ENCODE measurements around the gene LHPP. TPM values are rescaled to one million over a fixed set of nuclear protein-coding genes. Genes with fewer than 3 reads are reported as not detected.

Gene LHPP
- total and polyA plus RNA-seq, 10 of the 15 experiments (the other 5 are each of a cell fraction or from before 2014, with no cell fraction given) = 0.79 to 9.8 (median 6.7) TPM

GRCh38 chr10:124611738-124612137 is 150.1 kb downstream of the LHPP start:
- ChIA-PET RAD21 (ENCODE audit: unreplicated experiment) (interaction anchor here (1.1 kb wide), 1 partner anchor 130 kb away, joined by 4 read pairs; no protein-coding TSS in a partner anchor), POLR2A (no interaction called here), CTCF (interaction anchor here (1.2 kb wide), 1 partner anchor 37 kb away, joined by 4 read pairs; no protein-coding TSS in a partner anchor), SMC1A (ENCODE audit: uncharacterized antibody, unreplicated experiment) (interaction anchor here (1.5 to 1.7 kb wide), 2 partner anchors 85 to 130 kb away, joined by 4 read pairs; no protein-coding TSS in a partner anchor)
- Histone ChIP-seq H3K36me3 (ENCODE audit: control insufficient read depth in 2 of 2, insufficient read depth in 2 of 2, low read length in 1 of 2) (no peaks in the 10 kb centered on the region), H3K9ac (ENCODE audit: control insufficient read depth, insufficient read depth, low read length) (no peak overlapping the region), H3K4me3 (no peak overlapping the region), H3K27me3 (replicated peaks in 1 of 2; ENCODE audit: control insufficient read depth in 2 of 2, insufficient read depth in 2 of 2, low read length in 1 of 2) (no peaks in the 10 kb centered on the region), H4K20me1 (ENCODE audit: control insufficient read depth, insufficient read depth) (no peaks in the 10 kb centered on the region), H3K79me2 (ENCODE audit: control insufficient read depth, insufficient read depth, low read length) (no peaks in the 10 kb centered on the region), H3K27ac (ENCODE audit: control insufficient read depth, insufficient read depth) (no peak overlapping the region), H3K4me2 (ENCODE audit: control insufficient read depth, insufficient read depth) (no peak overlapping the region), H2AFZ (ENCODE audit: control insufficient read depth, low read depth, low read length) (no peak overlapping the region; the same call in 1 of the 2 replicates), H3K9me3 (replicated peaks; ENCODE audit: control insufficient read depth, insufficient read depth, low read length) (no peaks in the 10 kb centered on the region), H3K4me1 (ENCODE audit: control insufficient read depth, insufficient read depth, low read length) (peaks cover 44% of the 10 kb centered on the region)
- WGBS (ENCODE audit: insufficient coverage, insufficient replicate concordance, low lambda C conversion rate, missing lambda C conversion rate) = 35% methylated on average over 11 of the region's 11 CpGs
- BruUV-seq (replicated peaks) = no TSS peak
- in situ Hi-C loops (cut with MboI) = no loop called here
- DNase-seq (ENCODE audit: low read depth, low spot score) = no peak
- intact Hi-C loops (cut with micrococcal nuclease; ENCODE audit: unreplicated experiment) = loop anchor here (5.0 kb wide), 1 partner anchor 131 kb away; the partner anchor contains the start of gene FAM53B
- peak; percentile 15 for ATAC-seq
- FAIRE-seq = no peak
- TF ChIP-seq DPF2 (IDR thresholded peaks at IDR 0.05) (0 out of 2 replicates have a peak, but pooled peaks have one; percentile 19), MTA2 (IDR thresholded peaks at IDR 0.05; ENCODE audit: low read depth) (no peak), MXI1 (IDR thresholded peaks at IDR 0.05; ENCODE audit: low read depth, low read length) (no peak), SREBF1 (IDR thresholded peaks at IDR 0.05; ENCODE audit: low read length) (no peak), CHD2 (IDR thresholded peaks at IDR 0.05; ENCODE audit: borderline replicate concordance, low read depth, low read length) (no peak), IKZF1 (conservative IDR thresholded peaks at IDR 0.05) (peak; percentile 38), RFX5 (IDR thresholded peaks at IDR 0.05; ENCODE audit: low read depth, low read length) (no peak), RCOR1 (conservative IDR thresholded peaks at IDR 0.05; ENCODE audit: low read depth, low read length) (no peak), SP1 (IDR thresholded peaks at IDR 0.05; ENCODE audit: low read depth, low read length) (no peak), CBFB (IDR thresholded peaks at IDR 0.05; ENCODE audit: low read depth) (no peak), GABPA (IDR thresholded peaks at IDR 0.05; ENCODE audit: low read depth) (no peak), HCFC1 (IDR thresholded peaks at IDR 0.05; ENCODE audit: low read length) (no peak), CREM (IDR thresholded peaks at IDR 0.05; ENCODE audit: low read depth) (no peak), EP300 (IDR thresholded peaks at IDR 0.05; ENCODE audit: borderline replicate concordance in 1 of 2, control insufficient read depth in 1 of 2, low read depth in 2 of 2, low read length in 2 of 2) (0 out of 4 replicates have a peak, but pooled peaks of 1 of the 2 experiments have one; percentile 15), RBBP5 (conservative IDR thresholded peaks at IDR 0.05) (no peak), SRF (IDR thresholded peaks at IDR 0.05; ENCODE audit: low read depth in 2 of 2, low read length in 2 of 2) (no peak), EED (IDR thresholded peaks at IDR 0.05; ENCODE audit: low read depth) (peak; percentile 50), EZH2 (IDR thresholded peaks at IDR 0.05; ENCODE audit: borderline replicate concordance, control insufficient read depth, low read depth, low read length) (no peak), TBL1XR1 (IDR thresholded peaks at IDR 0.05; ENCODE audit: low read depth, low read length) (no peak), RUNX3 (IDR thresholded peaks at IDR 0.05; ENCODE audit: low read length) (peak; percentile 24; the same call in 1 of the 2 replicates), BHLHE40 (IDR thresholded peaks at IDR 0.05; ENCODE audit: borderline replicate concordance in 1 of 2, low read depth in 2 of 2, low read length in 1 of 2) (no peak)
- TF ChIP-seq, protein P1, sequence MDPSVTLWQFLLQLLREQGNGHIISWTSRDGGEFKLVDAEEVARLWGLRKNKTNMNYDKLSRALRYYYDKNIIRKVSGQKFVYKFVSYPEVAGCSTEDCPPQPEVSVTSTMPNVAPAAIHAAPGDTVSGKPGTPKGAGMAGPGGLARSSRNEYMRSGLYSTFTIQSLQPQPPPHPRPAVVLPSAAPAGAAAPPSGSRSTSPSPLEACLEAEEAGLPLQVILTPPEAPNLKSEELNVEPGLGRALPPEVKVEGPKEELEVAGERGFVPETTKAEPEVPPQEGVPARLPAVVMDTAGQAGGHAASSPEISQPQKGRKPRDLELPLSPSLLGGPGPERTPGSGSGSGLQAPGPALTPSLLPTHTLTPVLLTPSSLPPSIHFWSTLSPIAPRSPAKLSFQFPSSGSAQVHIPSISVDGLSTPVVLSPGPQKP (IDR thresholded peaks at IDR 0.05; ENCODE audit: low read depth, low read length) = no peak
- TF ChIP-seq, protein P2, sequence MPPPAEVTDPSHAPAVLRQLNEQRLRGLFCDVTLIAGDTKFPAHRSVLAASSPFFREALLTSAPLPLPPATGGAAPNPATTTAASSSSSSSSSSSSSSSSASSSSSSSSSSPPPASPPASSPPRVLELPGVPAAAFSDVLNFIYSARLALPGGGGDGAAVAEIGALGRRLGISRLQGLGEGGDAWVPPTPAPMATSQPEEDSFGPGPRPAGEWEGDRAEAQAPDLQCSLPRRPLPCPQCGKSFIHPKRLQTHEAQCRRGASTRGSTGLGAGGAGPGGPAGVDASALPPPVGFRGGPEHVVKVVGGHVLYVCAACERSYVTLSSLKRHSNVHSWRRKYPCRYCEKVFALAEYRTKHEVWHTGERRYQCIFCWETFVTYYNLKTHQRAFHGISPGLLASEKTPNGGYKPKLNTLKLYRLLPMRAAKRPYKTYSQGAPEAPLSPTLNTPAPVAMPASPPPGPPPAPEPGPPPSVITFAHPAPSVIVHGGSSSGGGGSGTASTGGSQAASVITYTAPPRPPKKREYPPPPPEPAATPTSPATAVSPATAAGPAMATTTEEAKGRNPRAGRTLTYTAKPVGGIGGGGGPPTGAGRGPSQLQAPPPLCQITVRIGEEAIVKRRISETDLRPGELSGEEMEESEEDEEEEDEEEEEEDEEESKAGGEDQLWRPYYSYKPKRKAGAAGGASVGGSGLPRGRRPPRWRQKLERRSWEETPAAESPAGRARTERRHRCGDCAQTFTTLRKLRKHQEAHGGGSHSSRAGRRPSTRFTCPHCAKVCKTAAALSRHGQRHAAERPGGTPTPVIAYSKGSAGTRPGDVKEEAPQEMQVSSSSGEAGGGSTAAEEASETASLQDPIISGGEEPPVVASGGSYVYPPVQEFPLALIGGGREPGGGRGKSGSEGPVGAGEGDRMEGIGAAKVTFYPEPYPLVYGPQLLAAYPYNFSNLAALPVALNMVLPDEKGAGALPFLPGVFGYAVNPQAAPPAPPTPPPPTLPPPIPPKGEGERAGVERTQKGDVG (CRISPR knock-in tag; IDR thresholded peaks at IDR 0.05) = no peak
